Heart left ventricle (tissue), 16 donors: Measurements from ENCODE around the gene KCNQ2. TPM values are rescaled to one million over a fixed set of nuclear protein-coding genes. Genes with fewer than 3 reads are reported as not detected.
A peak's percentile ranks its signal among the peaks of the same experiment; 100 is the strongest.

ENCODE experiments used
- ATAC-seq, 4 donors: fragments of 200-7000 bp; cut with Tn5 transposase; one replicate each; pipeline ENCODE4 v1.9.1; 2020 to 2022; ENCODE audit warnings: moderate library complexity in 4 of 4, mild to moderate bottlenecking in 3 of 4, moderate number of reproducible peaks in 1 of 4
- DNase-seq, 5 donors: peaks; one replicate each; pipeline ENCODE4 v3.0.0-alpha.2; 2020
- H3K27ac ChIP-seq, 12 donors: fragments of 200-600 bp; sonication (generic) in 4 of 12; one replicate each; pipeline versions ENCODE4 v1.5.0 to v1.8.0; 2016 to 2022; ENCODE audit warnings: mild to moderate bottlenecking in 2 of 12
- H3K27me3 ChIP-seq, 9 donors: fragments of 200-600 bp; sonication (generic) in 2 of 9; one replicate each; pipeline versions ENCODE4 v1.5.1 to v1.8.0; 2016 to 2022; ENCODE audit warnings: mild to moderate bottlenecking in 3 of 9
- H3K36me3 ChIP-seq, 9 donors: fragments of 200-600 bp; sonication (generic) in 2 of 9; one replicate each; pipeline versions ENCODE4 v1.5.0 to v1.8.0; 2018 to 2022; ENCODE audit warnings: mild to moderate bottlenecking in 2 of 9
- H3K4me1 ChIP-seq, 12 donors: fragments of 200-600 bp; sonication (generic) in 4 of 12; one replicate each; pipeline versions ENCODE4 v1.5.0 to v1.8.0; 2016 to 2022; ENCODE audit warnings: mild to moderate bottlenecking in 3 of 12
- H3K4me3 ChIP-seq, 12 donors: fragments of 200-600 bp; sonication (generic) in 4 of 12; one replicate each; pipeline versions ENCODE4 v1.5.0 to v1.8.0; 2017 to 2022; ENCODE audit warnings: mild to moderate bottlenecking in 9 of 12, moderate library complexity in 4 of 12
- H3K9me3 ChIP-seq, 12 donors: fragments of 200-600 bp; sonication (generic) in 4 of 12; one replicate each; pipeline versions ENCODE4 v1.5.0 to v1.8.0; 2016 to 2022; ENCODE audit warnings: mild to moderate bottlenecking in 1 of 12
- POLR2A ChIP-seq, 2 donors: fragments of 450-650 bp; IDR thresholded peaks; one replicate each; pipeline ENCODE4 v1.6.1; 2017; ENCODE audit warnings: antibody characterized with exemption in 2 of 2, mild to moderate bottlenecking in 2 of 2, moderate library complexity in 2 of 2
- WGBS, 4 donors: extraction: QIAGEN DNeasy Blood & Tissue Kit in 2 of 4; methylation state at CpG; one replicate each; pipeline versions ENCODE4 v1.1.5 to v1.1.7; 2013 to 2018; 5-methylcytosine and 5-hydroxymethylcytosine counted together
- intact Hi-C, 10 donors: fragments of 100-400 bp; cut with DNase I; formaldehyde crosslinking; loops; one replicate each; pipeline versions ENCODE4 v1.11.1 to v1.14.2; 2022
- polyA plus RNA-seq, 2 donors: library from polyadenylated mRNA; stranded (reverse); fragments of 200-250 nt; gene quantifications; one replicate each; pipeline ENCODE4 v1.2.3, GENCODE V29; 2013
- total RNA-seq, 9 donors: library from RNA; depleted of rRNA in 2 of 9; stranded (reverse); fragments of >200 nt in 2 of 9; fragmentation: NEBNext Ultra II Directional in 3 of 9; extraction: Animal tissue kit (Norgen Biotek cat#: 25700) in 3 of 9; gene quantifications; one replicate each; pipeline versions ENCODE4 v1.1.0 to v1.2.4, GENCODE V29; 2016 to 2023
- TF ChIP-seq, protein P1 (sequence below), 12 donors: fragments of 200-600 bp; sonication (generic) in 4 of 12; IDR thresholded peaks; one replicate each; pipeline versions ENCODE4 v1.5.0 to v1.8.0; 2018 to 2022; ENCODE audit warnings: antibody characterized with exemption in 12 of 12, mild to moderate bottlenecking in 5 of 12
- donor health status: ischemic (EF 13 %, LVEDD 7.1; RV severe dilation, severe dysfunction).
- donor health status: healthy with polysubstance abuse.
- donor health status: DM: no; HTN: yes; CAD: no.
- donor health status: DM: no; HTN: no; CAD: no.
- donor health status: ischemic (EF 25% LVEDD 6.9; RV normal size, moderate dysfunction).
- donor health status: ischemic (EF 25% LVEDD 5.7; RV mildly dilated, moderate dysfunction).
- donor health status: healthy.
- donor health status: DM: yes; HTN: yes; CAD: no.
- donor health status: ischemic (EF 35%, LVEDD 5.7; RV mildly dilated, moderate dysfunction).
- donor health status: nonischemic (EF 11% LVEDD 7.7; RV severe dilation, severe dysfunction).
- donor health status: DM: yes; HTN: yes; CAD: no.
- donor health status: PGD.
- donor health status: ischemic (EF 29% LVEDD 5.4; RV normal size, mild dysfunction).
- donor health status: nonischemic (EF 23%, LVEDD 6.1; RV moderate dilation, normal function).

Gene KCNQ2
- total and polyA plus RNA-seq, 11 donors: 0.06 to 2.6 (median 0.65) TPM; not detected in 7

DNA sequence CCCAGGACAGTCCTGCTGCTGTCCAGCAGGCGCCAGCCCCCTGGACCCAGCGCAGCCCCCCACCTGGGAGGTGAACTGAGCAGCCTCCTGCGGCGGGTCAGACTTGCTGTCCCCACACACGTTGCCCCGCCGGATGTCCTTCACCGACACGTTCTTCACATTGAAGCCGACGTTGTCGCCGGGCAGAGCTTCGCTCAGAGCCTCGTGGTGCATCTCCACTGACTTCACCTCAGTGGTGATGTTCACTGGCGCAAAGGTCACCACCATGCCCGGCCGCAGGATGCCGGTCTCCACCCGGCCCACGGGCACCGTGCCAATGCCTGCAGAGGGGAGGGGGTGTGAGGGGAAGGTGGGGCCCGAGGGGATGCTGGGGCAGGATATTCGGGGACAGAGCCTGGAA lies 18.0 kb upstream of the KCNQ2 start:
- DNase-seq: peak in 3 of 5 donors; percentile 34 to 51 (median 36)
- WGBS, 4 donors: 52 to 62% (median 61%) methylated on average over 24 of the region's 24 CpGs

DNA sequence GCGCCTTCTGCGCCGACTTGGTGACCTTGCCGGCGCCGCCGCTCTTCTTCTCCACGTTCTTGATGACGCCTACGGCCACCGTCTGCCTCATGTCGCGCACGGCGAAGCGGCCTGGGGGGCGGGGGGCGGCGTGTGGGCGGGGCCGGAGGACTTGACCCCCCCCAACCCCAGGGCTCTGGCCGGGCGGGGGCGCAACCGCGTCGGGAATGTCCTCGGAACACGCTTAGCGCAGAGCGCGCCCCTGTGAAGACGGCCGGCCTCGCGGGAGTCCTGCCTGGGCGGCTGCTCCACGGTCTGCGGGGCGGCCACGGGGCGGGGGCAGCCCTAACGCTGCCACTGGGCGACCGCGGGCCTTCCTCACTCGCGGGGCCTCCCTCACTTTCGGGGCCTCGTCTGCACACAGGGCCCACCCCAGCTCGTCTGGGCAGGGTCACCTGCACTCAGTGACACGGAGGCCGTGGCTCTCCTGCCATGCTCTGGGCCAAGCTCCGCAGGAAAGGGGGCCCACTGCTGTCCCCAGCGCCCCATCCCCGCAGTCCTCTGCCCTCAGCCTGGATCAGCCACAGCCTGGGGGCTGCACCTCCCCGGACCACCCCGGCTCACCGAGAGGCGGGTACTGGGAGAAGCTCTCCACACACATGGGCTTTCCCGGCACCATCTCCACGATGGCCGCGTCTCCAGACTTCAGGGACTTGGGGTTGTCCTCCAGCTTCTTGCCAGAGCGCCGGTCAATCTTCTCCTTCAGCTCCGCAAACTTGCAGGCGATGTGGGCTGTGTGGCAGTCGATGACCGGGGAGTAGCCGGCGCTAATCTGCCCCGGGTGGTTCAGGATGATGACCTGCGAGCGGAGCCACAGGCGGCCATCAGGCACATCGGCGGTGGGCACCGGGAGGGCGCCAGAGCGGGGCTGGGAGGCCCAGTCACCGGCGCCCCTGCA lies 16.1 kb upstream of the KCNQ2 start:
- Histone ChIP-seq H3K4me3 (no peak overlapping the region), H3K4me1 (peaks cover 0 to 40% (median 4%) of the 10 kb centered on the region in 12 donors), H3K27me3 (peaks cover 9 to 45% (median 17%) of the 10 kb centered on the region in 9 donors), H3K27ac (no peak overlapping the region), H3K36me3 (peaks cover 0 to 47% (median 13%) of the 10 kb centered on the region in 9 donors), H3K9me3 (no peaks in the 10 kb centered on the region)
- no peak for ATAC-seq
- intact Hi-C loops: no loop called here
- 33 to 55% (median 43%) methylated on average over 24 to 83 of the region's 83 CpGs for WGBS, 4 donors
- no peak for TF ChIP-seq POLR2A (IDR thresholded peaks at IDR 0.05)
- TF ChIP-seq, protein P1, sequence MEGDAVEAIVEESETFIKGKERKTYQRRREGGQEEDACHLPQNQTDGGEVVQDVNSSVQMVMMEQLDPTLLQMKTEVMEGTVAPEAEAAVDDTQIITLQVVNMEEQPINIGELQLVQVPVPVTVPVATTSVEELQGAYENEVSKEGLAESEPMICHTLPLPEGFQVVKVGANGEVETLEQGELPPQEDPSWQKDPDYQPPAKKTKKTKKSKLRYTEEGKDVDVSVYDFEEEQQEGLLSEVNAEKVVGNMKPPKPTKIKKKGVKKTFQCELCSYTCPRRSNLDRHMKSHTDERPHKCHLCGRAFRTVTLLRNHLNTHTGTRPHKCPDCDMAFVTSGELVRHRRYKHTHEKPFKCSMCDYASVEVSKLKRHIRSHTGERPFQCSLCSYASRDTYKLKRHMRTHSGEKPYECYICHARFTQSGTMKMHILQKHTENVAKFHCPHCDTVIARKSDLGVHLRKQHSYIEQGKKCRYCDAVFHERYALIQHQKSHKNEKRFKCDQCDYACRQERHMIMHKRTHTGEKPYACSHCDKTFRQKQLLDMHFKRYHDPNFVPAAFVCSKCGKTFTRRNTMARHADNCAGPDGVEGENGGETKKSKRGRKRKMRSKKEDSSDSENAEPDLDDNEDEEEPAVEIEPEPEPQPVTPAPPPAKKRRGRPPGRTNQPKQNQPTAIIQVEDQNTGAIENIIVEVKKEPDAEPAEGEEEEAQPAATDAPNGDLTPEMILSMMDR (IDR thresholded peaks at IDR 0.05): no peak
- peak in 3 of 5 donors; percentile 23 to 49 (median 24) for DNase-seq

More for the DNA sequence above, 18.0 kb upstream of the KCNQ2 start:
- ATAC-seq: peak in 2 of 4 donors; percentile 3 to 4
- Histone ChIP-seq H3K4me3 (no peak overlapping the region), H3K4me1 (peaks cover 0 to 29% (median 8%) of the 10 kb centered on the region in 12 donors), H3K36me3 (peaks cover 0 to 65% (median 13%) of the 10 kb centered on the region in 9 donors), H3K9me3 (no peaks in the 10 kb centered on the region), H3K27ac (no peak overlapping the region), H3K27me3 (peaks cover 9 to 49% (median 17%) of the 10 kb centered on the region in 9 donors)
- intact Hi-C loops: no loop called here
- TF ChIP-seq POLR2A (IDR thresholded peaks at IDR 0.05): no peak
- TF ChIP-seq, protein P1 (IDR thresholded peaks at IDR 0.05): no peak

DNA sequence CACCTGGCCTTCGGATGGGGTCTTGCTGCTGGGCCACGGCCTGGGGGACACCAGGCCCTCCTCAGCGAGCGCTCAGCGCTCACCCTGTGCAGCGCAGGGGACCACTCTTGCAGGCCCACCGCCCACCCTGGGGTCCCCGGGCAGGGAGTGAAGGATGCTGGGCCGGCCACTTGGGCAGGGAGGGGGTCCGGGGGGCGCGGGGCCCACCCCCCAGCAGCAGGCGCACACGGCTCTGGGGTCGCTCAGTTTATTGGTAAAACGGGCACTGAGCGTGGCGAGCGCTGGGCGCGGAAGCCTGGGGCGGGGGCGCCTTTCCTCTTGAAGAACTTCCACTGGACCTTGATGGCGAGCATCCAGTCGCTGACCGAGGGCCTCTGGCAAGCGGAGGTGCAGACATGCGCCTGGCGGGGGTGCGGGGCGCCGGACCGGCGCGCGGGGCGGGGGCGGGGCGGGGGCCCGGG lies 15.4 kb upstream of the KCNQ2 start:
- Histone ChIP-seq H3K4me1 (peaks cover 0 to 48% (median 7%) of the 10 kb centered on the region in 12 donors), H3K36me3 (peaks cover 0 to 39% (median 13%) of the 10 kb centered on the region in 9 donors), H3K9me3 (no peaks in the 10 kb centered on the region), H3K4me3 (no peak overlapping the region), H3K27me3 (peaks cover 9 to 48% (median 17%) of the 10 kb centered on the region in 9 donors), H3K27ac (no peak overlapping the region)
- peak in 1 of 5 donors; percentile 60 for DNase-seq
- TF ChIP-seq, protein P1 (IDR thresholded peaks at IDR 0.05): no peak
- TF ChIP-seq POLR2A (IDR thresholded peaks at IDR 0.05): no peak
- intact Hi-C loops: no loop called here
- no peak for ATAC-seq
- WGBS, 4 donors: 30 to 43% (median 41%) methylated on average over 19 to 39 of the region's 40 CpGs; no CpG with 5 or more reads in 1 of the 4 donors
